CD14-positive monocyte (primary cell): Measurements from ENCODE around the gene KRT25. TPM values are rescaled to one million over a fixed set of nuclear protein-coding genes. Genes with fewer than 3 reads are reported as not detected.

ENCODE experiments used
- DNase-seq, 3 donors: peaks; one replicate each; pipeline ENCODE4 v3.0.0-alpha.2; 2011 to 2022
- H2AFZ ChIP-seq: 2 replicates; pipeline ENCODE4 v1.6.0; 2012; ENCODE audit warnings: mild to moderate bottlenecking, low read depth, low read length, inconsistent platforms; ENCODE audit not compliant: insufficient read depth, poor library complexity, severe bottlenecking
- H3K27ac ChIP-seq, 2 donors: 1 replicate in 1 of 2; 2 replicates in 1 of 2; pipeline ENCODE4 v1.5.1; 2012 to 2013; ENCODE audit warnings: low read length in 2 of 2, control low read depth in 1 of 2, inconsistent platforms in 1 of 2, low read depth in 1 of 2, mild to moderate bottlenecking in 1 of 2
- H3K27me3 ChIP-seq, 2 donors: one replicate each; pipeline versions ENCODE4 v1.6.0 to v1.6.1; 2011 to 2013; ENCODE audit warnings: low read length in 2 of 2; ENCODE audit not compliant: control insufficient read depth in 2 of 2, insufficient read depth in 2 of 2
- H3K36me3 ChIP-seq, 2 donors: replicated peaks in 1 of 2; 1 replicate in 1 of 2; 2 replicates in 1 of 2; pipeline versions ENCODE4 v1.5.1 to v1.6.1; 2012 to 2013; ENCODE audit warnings: low read length in 2 of 2, control low read depth in 1 of 2, inconsistent platforms in 1 of 2, mild to moderate bottlenecking in 1 of 2; ENCODE audit not compliant: insufficient read depth in 2 of 2, control insufficient read depth in 1 of 2
- H3K4me1 ChIP-seq, 2 donors: 1 replicate in 1 of 2; 2 replicates in 1 of 2; pipeline versions ENCODE4 v1.5.1 to v1.6.1; 2012 to 2013; ENCODE audit warnings: low read length in 2 of 2, control low read depth in 1 of 2, inconsistent platforms in 1 of 2, mild to moderate bottlenecking in 1 of 2, moderate library complexity in 1 of 2; ENCODE audit not compliant: insufficient read depth in 2 of 2, control insufficient read depth in 1 of 2
- H3K4me2 ChIP-seq: replicated peaks from 2 replicates; pipeline ENCODE3; 2012; ENCODE audit warnings: low read length, moderate library complexity, mild to moderate bottlenecking; ENCODE audit not compliant: poor library complexity, severe bottlenecking; ENCODE audit errors: extremely low read depth
- H3K4me3 ChIP-seq, 3 experiments: fragments of 200-600 bp in 1 of 3; sonication (generic) in 1 of 3; replicated peaks in 1 of 3; 1 replicate in 2 of 3; 2 replicates in 1 of 3; pipeline ENCODE4 v1.5.1; 2011 to 2013; ENCODE audit warnings: low read length in 3 of 3, mild to moderate bottlenecking in 3 of 3, control low read depth in 2 of 3, low read depth in 2 of 3, inconsistent platforms in 1 of 3, moderate library complexity in 1 of 3
- H3K79me2 ChIP-seq: 2 replicates; pipeline ENCODE4 v1.6.0; 2012; ENCODE audit warnings: mild to moderate bottlenecking, control low read depth, inconsistent platforms, low read length, moderate library complexity; ENCODE audit not compliant: insufficient read depth
- H3K9ac ChIP-seq: 2 replicates; pipeline ENCODE4 v1.6.0; 2017; ENCODE audit warnings: low read length, mild to moderate bottlenecking; ENCODE audit not compliant: insufficient read depth, poor library complexity, severe bottlenecking
- H3K9me3 ChIP-seq, 2 donors: replicated peaks in 1 of 2; 1 replicate in 1 of 2; 2 replicates in 1 of 2; pipeline versions ENCODE4 v1.5.1 to v1.6.1; 2012 to 2013; ENCODE audit warnings: low read length in 2 of 2, control low read depth in 1 of 2; ENCODE audit not compliant: control insufficient read depth in 1 of 2, insufficient read depth in 1 of 2
- H4K20me1 ChIP-seq: 2 replicates; pipeline ENCODE4 v1.6.0; 2012; ENCODE audit warnings: mild to moderate bottlenecking, low read length, control low read depth, moderate library complexity; ENCODE audit not compliant: insufficient read depth
- H3K27ac Mint-ChIP-seq, 7 donors: one replicate each; pipeline ENCODE4 v1.8.0; 2020; ENCODE audit warnings: mild to moderate bottlenecking in 7 of 7, mixed read lengths in 7 of 7, moderate library complexity in 6 of 7, inconsistent platforms in 2 of 7
- H3K27me3 Mint-ChIP-seq, 3 donors: one replicate each; pipeline ENCODE4 v1.8.0; 2021 to 2022; ENCODE audit warnings: low read depth in 3 of 3, mild to moderate bottlenecking in 3 of 3, mixed read lengths in 3 of 3, moderate library complexity in 3 of 3, inconsistent platforms in 1 of 3
- H3K36me3 Mint-ChIP-seq, 2 donors: one replicate each; pipeline ENCODE4 v1.8.0; 2020; ENCODE audit warnings: mixed read lengths in 2 of 2, inconsistent platforms in 1 of 2, mild to moderate bottlenecking in 1 of 2
- H3K4me1 Mint-ChIP-seq: one replicate; pipeline ENCODE4 v1.8.0; 2020; ENCODE audit warnings: mild to moderate bottlenecking, mixed read lengths
- H3K4me3 Mint-ChIP-seq, 2 donors: one replicate each; pipeline ENCODE4 v1.8.0; 2020; ENCODE audit warnings: mild to moderate bottlenecking in 2 of 2, mixed read lengths in 2 of 2, moderate library complexity in 1 of 2
- H3K9me3 Mint-ChIP-seq, 7 donors: one replicate each; pipeline ENCODE4 v1.8.0; 2020 to 2022; ENCODE audit warnings: mixed read lengths in 7 of 7, mild to moderate bottlenecking in 6 of 7, moderate library complexity in 6 of 7, inconsistent platforms in 2 of 7
- WGBS: methylation state at CpG from one replicate; pipeline ENCODE4 v1.1.5; 2013; ENCODE audit warnings: missing lambda C conversion rate; ENCODE audit not compliant: insufficient coverage; 5-methylcytosine and 5-hydroxymethylcytosine counted together
- intact Hi-C, 2 donors: fragments of 100-400 bp; cut with micrococcal nuclease; formaldehyde crosslinking; loops; one replicate each; pipeline versions ENCODE4 v1.15.0 to v1.15.1; 2023
- polyA plus RNA-seq, 3 donors: library from polyadenylated mRNA; depleted of rRNA in 1 of 3; unstranded in 2 of 3; stranded (reverse) in 1 of 3; fragments of 300-500 nt in 2 of 3; fragments of >200 nt in 1 of 3; fragmentation: Illumina TruSeq in 2 of 3; gene quantifications; 1 replicate in 2 of 3; 2 replicates in 1 of 3; pipeline ENCODE4 v1.2.3, GENCODE V29; 2012 to 2021
- TF ChIP-seq, protein P1 (sequence below): fragments of 200-600 bp; IDR thresholded peaks from one replicate; pipeline ENCODE4 v1.8.0; 2022; ENCODE audit warnings: antibody characterized with exemption, mild to moderate bottlenecking

KRT25 gene
- polyA plus RNA-seq, 3 donors: not detected

DNA sequence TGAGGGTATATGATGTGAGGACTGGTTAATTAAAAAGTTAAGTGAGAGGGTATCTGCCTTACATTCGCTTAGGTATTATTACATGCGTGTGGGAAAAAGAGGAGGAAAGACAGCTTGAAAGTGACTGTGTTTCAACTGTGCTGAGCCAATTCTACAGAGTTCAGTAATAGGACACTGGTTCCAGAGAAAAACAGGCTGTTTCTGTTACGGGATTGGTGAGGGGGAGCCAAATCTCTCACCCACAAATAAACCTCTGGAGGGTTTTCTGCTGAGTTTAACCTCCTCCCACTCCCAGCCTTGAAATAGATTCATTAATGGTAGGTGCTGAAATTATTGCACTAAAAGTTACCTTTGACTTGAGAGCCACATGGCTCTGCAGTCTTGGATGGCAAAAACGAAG is 20.8 kb upstream of the KRT25 start:
- Mint-ChIP-seq H3K27me3 (peaks cover 28 to 48% (median 32%) of the 10 kb centered on the region in 3 donors), H3K9me3 (peaks cover 0 to 14% (median 5%) of the 10 kb centered on the region in 7 donors), H3K27ac (no peak overlapping the region), H3K36me3 (no peaks in the 10 kb centered on the region), H3K4me3 (no peak overlapping the region), H3K4me1 (peaks cover 5% of the 10 kb centered on the region)
- intact Hi-C loops: no loop called here
- H3K79me2 ChIP-seq: no peaks in the 10 kb centered on the region
- H4K20me1 ChIP-seq: no peaks in the 10 kb centered on the region
- TF ChIP-seq, protein P1, sequence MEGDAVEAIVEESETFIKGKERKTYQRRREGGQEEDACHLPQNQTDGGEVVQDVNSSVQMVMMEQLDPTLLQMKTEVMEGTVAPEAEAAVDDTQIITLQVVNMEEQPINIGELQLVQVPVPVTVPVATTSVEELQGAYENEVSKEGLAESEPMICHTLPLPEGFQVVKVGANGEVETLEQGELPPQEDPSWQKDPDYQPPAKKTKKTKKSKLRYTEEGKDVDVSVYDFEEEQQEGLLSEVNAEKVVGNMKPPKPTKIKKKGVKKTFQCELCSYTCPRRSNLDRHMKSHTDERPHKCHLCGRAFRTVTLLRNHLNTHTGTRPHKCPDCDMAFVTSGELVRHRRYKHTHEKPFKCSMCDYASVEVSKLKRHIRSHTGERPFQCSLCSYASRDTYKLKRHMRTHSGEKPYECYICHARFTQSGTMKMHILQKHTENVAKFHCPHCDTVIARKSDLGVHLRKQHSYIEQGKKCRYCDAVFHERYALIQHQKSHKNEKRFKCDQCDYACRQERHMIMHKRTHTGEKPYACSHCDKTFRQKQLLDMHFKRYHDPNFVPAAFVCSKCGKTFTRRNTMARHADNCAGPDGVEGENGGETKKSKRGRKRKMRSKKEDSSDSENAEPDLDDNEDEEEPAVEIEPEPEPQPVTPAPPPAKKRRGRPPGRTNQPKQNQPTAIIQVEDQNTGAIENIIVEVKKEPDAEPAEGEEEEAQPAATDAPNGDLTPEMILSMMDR: no peak
- H2AFZ ChIP-seq: no peak overlapping the region
- DNase-seq: no peak
- WGBS: 100% methylated on average over 1 of the region's 4 CpGs
- peaks cover 4 to 5% of the 10 kb centered on the region in 2 donors for H3K9me3 ChIP-seq
- H3K9ac ChIP-seq: no peak overlapping the region
- H3K27ac ChIP-seq: no peak overlapping the region
- H3K4me1 ChIP-seq: peaks cover 0 to 4% of the 10 kb centered on the region in 2 donors
- H3K4me3 ChIP-seq: no peak overlapping the region
- H3K27me3 ChIP-seq: peaks cover 43 to 45% of the 10 kb centered on the region in 2 donors
- H3K36me3 ChIP-seq: no peaks in the 10 kb centered on the region
- H3K4me2 ChIP-seq: no peak overlapping the region

DNA sequence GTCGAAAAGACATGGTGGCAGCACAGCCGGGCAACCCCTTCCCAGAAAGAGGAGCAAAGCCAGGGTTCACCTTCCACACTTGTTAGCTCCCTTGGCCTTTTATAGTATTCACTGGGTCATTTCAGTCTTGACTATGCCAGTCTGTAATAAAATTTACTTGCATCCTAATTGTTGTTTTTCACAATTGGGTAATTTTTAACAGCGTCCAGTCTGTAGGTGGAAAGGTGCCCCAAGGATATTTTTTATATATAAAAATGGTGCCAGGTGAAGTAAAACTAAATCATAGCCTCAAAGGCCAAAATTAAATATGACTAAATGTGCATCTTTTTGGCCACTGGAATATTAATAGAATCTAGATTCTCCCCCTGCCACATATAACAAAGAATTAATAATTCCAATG is 17.0 kb upstream of the KRT25 start, which contains the start of gene KRT26:
TSS of gene KRT26 (minus strand) at position 101 of the 400 bp plus-strand sequence. CDS start at position 13, 88 bp downstream.
- Histone ChIP-seq H3K4me2 (no peak within 1 kb of the TSS), H3K79me2 (no peaks in the 10 kb centered on the region), H3K36me3 (no peaks in the 10 kb centered on the region), H3K4me3 (no peak within 1 kb of the TSS), H2AFZ (no peak within 1 kb of the TSS), H3K4me1 (no peaks in the 10 kb centered on the region), H3K27me3 (peaks cover 13 to 22% of the 10 kb centered on the region in 2 donors), H3K9me3 (no peaks in the 10 kb centered on the region), H3K27ac (no peak within 1 kb of the TSS), H3K9ac (no peak within 1 kb of the TSS), H4K20me1 (no peaks in the 10 kb centered on the region)
- TF ChIP-seq, protein P1: no peak
- Mint-ChIP-seq H3K27me3 (peaks cover 13 to 28% (median 15%) of the 10 kb centered on the region in 3 donors), H3K9me3 (peaks cover 0 to 1% (median 0%) of the 10 kb centered on the region in 7 donors), H3K36me3 (no peaks in the 10 kb centered on the region), H3K4me1 (no peaks in the 10 kb centered on the region), H3K4me3 (peak within 1 kb of the TSS in 1 of 2 donors; percentile 58), H3K27ac (no peak within 1 kb of the TSS)
- intact Hi-C loops: no loop called here
- no peak for DNase-seq
- WGBS: 100% methylated on average over 2 of the region's 3 CpGs
